H1 (cell line): ENCODE results near the gene NGEF.

ENCODE experiments used
- BCL11A ChIP-seq, 2 experiments: IDR thresholded peaks; one replicate each; pipeline ENCODE4 v1.6.1; 2011; ENCODE audit warnings: low read depth in 2 of 2, low read length in 2 of 2, mild to moderate bottlenecking in 2 of 2
- CTBP2 ChIP-seq: IDR thresholded peaks from 2 replicates; pipeline ENCODE4 v1.7.0; 2011; ENCODE audit warnings: borderline replicate concordance, mild to moderate bottlenecking, moderate library complexity, mixed read lengths, low read length; ENCODE audit not compliant: insufficient read depth, insufficient read length
- CTCF ChIP-seq, 3 experiments: IDR thresholded peaks; 1 replicate in 2 of 3; 2 replicates in 1 of 3; pipeline versions ENCODE4 v1.5.1 to v1.6.1; 2011; ENCODE audit warnings: low read length in 3 of 3, mild to moderate bottlenecking in 3 of 3, inconsistent platforms in 2 of 3, low read depth in 1 of 3, moderate library complexity in 1 of 3; ENCODE audit not compliant: insufficient read depth in 1 of 3; ENCODE audit errors: control extremely low read depth in 1 of 3
- EZH2 ChIP-seq: fragments of 200-600 bp; sonication (generic); IDR thresholded peaks from 2 replicates; pipeline ENCODE4 v1.7.1; 2012; ENCODE audit warnings: low read depth, mild to moderate bottlenecking, moderate library complexity, low read length, inconsistent platforms; ENCODE audit not compliant: severe bottlenecking
- MAX ChIP-seq: IDR thresholded peaks from 2 replicates; pipeline ENCODE4 v1.6.1; 2012; ENCODE audit warnings: inconsistent platforms
- POLR2A ChIP-seq, 2 experiments: IDR thresholded peaks; 1 replicate in 1 of 2; 2 replicates in 1 of 2; pipeline ENCODE4 v1.6.1; 2011; ENCODE audit warnings: low read depth in 2 of 2, low read length in 2 of 2, mild to moderate bottlenecking in 2 of 2; ENCODE audit errors: control extremely low read depth in 1 of 2

GRCh38 chr2:232911712-232912277, 101.3 kb downstream of the NGEF start:
- TF ChIP-seq CTBP2 (no peak), CTCF (IDR thresholded peaks at IDR 0.05; ENCODE audit: control extremely low read depth in 1 of 3, insufficient read depth in 1 of 3, low read depth in 1 of 3, low read length in 3 of 3) (no peak), MAX (no peak), BCL11A (IDR thresholded peaks at IDR 0.05; ENCODE audit: low read depth in 2 of 2, low read length in 2 of 2) (no peak), EZH2 (no peak), POLR2A (IDR thresholded peaks at IDR 0.05; ENCODE audit: control extremely low read depth in 1 of 2, low read depth in 2 of 2, low read length in 2 of 2) (no peak)
